OCI-LY1 (cell line): ENCODE results near the gene AFP.

Source experiments
- H2AFZ ChIP-seq: fragments of 200-600 bp; sonication (generic), shearing (Covaris generic); 2 replicates; pipeline ENCODE4 v1.6.0; 2014; ENCODE audit warnings: antibody characterized with exemption, mild to moderate bottlenecking, low read length
- H3F3A ChIP-seq: fragments of 200-600 bp; sonication (generic), shearing (Covaris generic); 2 replicates; pipeline ENCODE4 v1.6.0; 2014; ENCODE audit warnings: mild to moderate bottlenecking, antibody characterized with exemption, low read length, moderate library complexity; ENCODE audit not compliant: insufficient read depth
- H3K27ac ChIP-seq: fragments of 200-600 bp; sonication (generic); 2 replicates; pipeline ENCODE4 v1.5.1; 2014; ENCODE audit warnings: low read length, mixed run types, mild to moderate bottlenecking, low read depth; ENCODE audit not compliant: poor library complexity, severe bottlenecking
- H3K27me3 ChIP-seq: fragments of 200-600 bp; sonication (generic); 2 replicates; pipeline ENCODE4 v1.6.0; 2014; ENCODE audit warnings: antibody characterized with exemption, mild to moderate bottlenecking, low read length, moderate library complexity; ENCODE audit not compliant: insufficient read depth
- H3K36me3 ChIP-seq: fragments of 200-600 bp; sonication (generic); 2 replicates; pipeline ENCODE4 v1.6.1; 2014; ENCODE audit warnings: mild to moderate bottlenecking, antibody characterized with exemption, low read length, moderate library complexity, mixed read lengths; ENCODE audit not compliant: insufficient read depth
- H3K4me1 ChIP-seq: fragments of 200-600 bp; sonication (generic); 2 replicates; pipeline ENCODE4 v1.5.1; 2014; ENCODE audit warnings: mild to moderate bottlenecking, low read length, moderate library complexity; ENCODE audit not compliant: insufficient read depth, severe bottlenecking
- H3K4me2 ChIP-seq: fragments of 200-600 bp; sonication (generic), shearing (Covaris generic); 2 replicates; pipeline ENCODE4 v1.6.1; 2014; ENCODE audit warnings: low read length
- H3K4me3 ChIP-seq: fragments of 200-600 bp; sonication (generic); 2 replicates; pipeline ENCODE4 v1.5.1; 2014; ENCODE audit warnings: low read length, low read depth, mild to moderate bottlenecking, mixed read lengths; ENCODE audit not compliant: poor library complexity, severe bottlenecking
- H3K79me2 ChIP-seq: fragments of 200-600 bp; shearing (Covaris generic); 2 replicates; pipeline ENCODE4 v1.6.1; 2016; ENCODE audit warnings: mixed run types, low read length, mixed read lengths; ENCODE audit not compliant: insufficient read depth
- H3K9ac ChIP-seq: fragments of 200-600 bp; sonication (generic), shearing (Covaris generic); 2 replicates; pipeline ENCODE4 v1.6.1; 2014; ENCODE audit warnings: mild to moderate bottlenecking, low read length, mixed read lengths
- H3K9me2 ChIP-seq: fragments of 200-600 bp; sonication (generic), shearing (Covaris generic); 2 replicates; pipeline ENCODE4 v1.6.1; 2014; ENCODE audit warnings: low read depth, mild to moderate bottlenecking, low read length, mixed read lengths
- H3K9me3 ChIP-seq: fragments of 200-600 bp; shearing (Covaris generic); 2 replicates; pipeline ENCODE4 v1.6.1; 2014; ENCODE audit warnings: low read length, mixed read lengths
- H4K20me1 ChIP-seq: fragments of 200-600 bp; sonication (generic), shearing (Covaris generic); 2 replicates; pipeline ENCODE4 v1.6.0; 2016; ENCODE audit warnings: mild to moderate bottlenecking, low read length; ENCODE audit not compliant: insufficient read depth
- EZH2 ChIP-seq: fragments of 200-600 bp; sonication (generic), shearing (Covaris generic); IDR thresholded peaks from 2 replicates; pipeline ENCODE4 v1.8.0; 2017; ENCODE audit warnings: borderline replicate concordance, mixed run types, mild to moderate bottlenecking, antibody characterized with exemption, low read length, moderate library complexity, mixed read lengths
- TF ChIP-seq, protein P1 (sequence below): fragments of 200-600 bp; sonication (generic), shearing (Covaris generic); IDR thresholded peaks from 2 replicates; pipeline ENCODE4 v1.5.1; 2017; ENCODE audit warnings: mild to moderate bottlenecking, antibody characterized with exemption, low read length, moderate library complexity, mixed read lengths

AFP gene

DNA sequence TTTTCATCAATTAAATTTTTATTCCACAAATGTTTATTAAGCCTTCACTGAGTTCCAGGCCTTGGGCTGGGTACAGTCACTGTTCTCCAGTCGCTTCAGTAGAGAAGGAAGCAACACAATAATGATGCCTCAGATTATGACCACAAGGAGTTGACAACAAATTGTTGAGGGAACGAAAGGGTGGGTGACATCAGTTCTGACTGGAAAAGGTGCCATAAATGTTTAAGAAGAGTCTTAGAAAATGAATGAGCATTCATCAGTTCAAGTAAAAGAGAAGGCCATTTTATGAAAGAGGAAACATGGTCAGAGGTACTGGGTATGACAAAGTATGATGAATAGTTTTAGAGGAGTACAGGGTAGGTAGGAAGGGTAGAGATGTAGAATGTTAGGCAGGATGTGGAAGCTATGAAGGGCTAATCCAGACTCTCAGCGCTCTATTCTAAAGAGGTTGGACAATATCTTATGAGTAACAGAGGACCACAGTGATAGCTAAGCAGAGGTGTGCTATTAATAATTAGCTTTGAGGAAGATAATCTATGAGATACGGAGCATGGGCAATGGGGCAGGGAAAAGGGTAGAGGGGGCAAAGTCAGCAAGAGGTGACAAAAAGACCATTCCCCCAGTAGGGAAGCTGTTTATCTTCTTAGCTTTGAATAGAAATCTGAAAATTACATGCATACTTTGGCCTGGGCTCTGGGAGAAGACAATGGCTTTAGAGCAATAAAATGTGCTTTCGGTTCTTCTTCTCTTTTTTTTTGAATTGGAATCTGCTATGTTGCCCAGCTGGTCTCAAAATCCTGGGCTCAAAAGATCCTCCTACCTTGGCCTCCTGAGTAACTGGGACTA lies 20.4 kb downstream of the AFP start:
- no peaks in the 10 kb centered on the region for H3K36me3 ChIP-seq
- H3F3A ChIP-seq, result no peaks in the 10 kb centered on the region
- H3K27ac ChIP-seq, result no peak overlapping the region
- H3K9me3 ChIP-seq, result no peaks in the 10 kb centered on the region
- no peak overlapping the region for H3K4me3 ChIP-seq
- H3K9me2 ChIP-seq, result no peaks in the 10 kb centered on the region
- no peak overlapping the region for H2AFZ ChIP-seq
- H3K9ac ChIP-seq, result no peak overlapping the region
- H3K79me2 ChIP-seq, result no peaks in the 10 kb centered on the region
- H3K4me2 ChIP-seq, result no peak overlapping the region
- no peaks in the 10 kb centered on the region for H4K20me1 ChIP-seq
- no peaks in the 10 kb centered on the region for H3K27me3 ChIP-seq
- no peak for TF ChIP-seq EZH2
- TF ChIP-seq, protein P1, sequence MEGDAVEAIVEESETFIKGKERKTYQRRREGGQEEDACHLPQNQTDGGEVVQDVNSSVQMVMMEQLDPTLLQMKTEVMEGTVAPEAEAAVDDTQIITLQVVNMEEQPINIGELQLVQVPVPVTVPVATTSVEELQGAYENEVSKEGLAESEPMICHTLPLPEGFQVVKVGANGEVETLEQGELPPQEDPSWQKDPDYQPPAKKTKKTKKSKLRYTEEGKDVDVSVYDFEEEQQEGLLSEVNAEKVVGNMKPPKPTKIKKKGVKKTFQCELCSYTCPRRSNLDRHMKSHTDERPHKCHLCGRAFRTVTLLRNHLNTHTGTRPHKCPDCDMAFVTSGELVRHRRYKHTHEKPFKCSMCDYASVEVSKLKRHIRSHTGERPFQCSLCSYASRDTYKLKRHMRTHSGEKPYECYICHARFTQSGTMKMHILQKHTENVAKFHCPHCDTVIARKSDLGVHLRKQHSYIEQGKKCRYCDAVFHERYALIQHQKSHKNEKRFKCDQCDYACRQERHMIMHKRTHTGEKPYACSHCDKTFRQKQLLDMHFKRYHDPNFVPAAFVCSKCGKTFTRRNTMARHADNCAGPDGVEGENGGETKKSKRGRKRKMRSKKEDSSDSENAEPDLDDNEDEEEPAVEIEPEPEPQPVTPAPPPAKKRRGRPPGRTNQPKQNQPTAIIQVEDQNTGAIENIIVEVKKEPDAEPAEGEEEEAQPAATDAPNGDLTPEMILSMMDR, result no peak
- H3K4me1 ChIP-seq, result no peaks in the 10 kb centered on the region

DNA sequence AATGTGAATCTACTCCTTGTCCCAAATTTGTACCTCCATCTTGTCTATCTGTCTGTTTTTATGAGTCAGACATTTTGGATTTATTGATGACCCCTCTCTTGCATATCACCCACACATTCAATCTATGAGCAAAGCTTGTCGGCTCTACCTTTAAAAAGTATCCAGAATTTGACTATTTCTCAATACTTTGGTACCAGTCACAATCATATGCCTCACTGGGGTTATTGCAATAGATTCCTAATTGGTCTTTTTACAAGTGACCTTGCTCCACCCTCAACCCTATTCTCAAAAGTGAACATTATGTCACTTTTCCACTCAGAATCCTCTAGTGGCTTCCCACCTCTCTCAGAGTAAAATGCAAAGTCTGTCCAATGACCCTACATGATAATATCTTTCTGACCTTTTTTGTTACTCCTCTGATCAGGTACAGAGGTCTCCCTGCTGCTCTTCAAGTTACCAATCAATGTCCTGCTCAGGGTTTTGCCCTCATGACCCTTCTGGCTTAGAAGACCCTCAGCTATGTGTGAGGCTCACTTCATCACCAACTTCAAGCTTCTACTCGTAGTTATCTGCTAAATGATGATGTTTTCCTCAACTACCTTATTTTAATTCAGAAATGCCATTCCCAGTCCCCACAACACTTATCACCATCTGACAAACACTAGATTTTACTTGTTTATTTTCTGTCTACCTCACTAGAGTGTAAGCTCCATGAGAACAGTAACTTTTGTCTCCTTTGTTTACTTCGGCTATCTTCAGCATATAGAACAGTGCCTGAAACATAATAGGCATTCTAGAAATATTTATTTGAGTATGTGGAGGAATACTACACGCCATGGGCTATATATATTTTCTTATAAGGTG lies 22.4 kb downstream of the AFP start:
- Histone ChIP-seq H3K36me3 (no peaks in the 10 kb centered on the region), H3F3A (no peaks in the 10 kb centered on the region), H3K79me2 (no peaks in the 10 kb centered on the region), H3K27ac (no peak overlapping the region), H3K9me2 (no peaks in the 10 kb centered on the region), H3K4me2 (no peak overlapping the region), H3K9me3 (no peaks in the 10 kb centered on the region), H2AFZ (no peak overlapping the region), H3K4me3 (no peak overlapping the region), H4K20me1 (no peaks in the 10 kb centered on the region), H3K4me1 (no peaks in the 10 kb centered on the region), H3K9ac (no peak overlapping the region), H3K27me3 (no peaks in the 10 kb centered on the region)
- TF ChIP-seq EZH2, result no peak
- TF ChIP-seq, protein P1, result no peak

DNA sequence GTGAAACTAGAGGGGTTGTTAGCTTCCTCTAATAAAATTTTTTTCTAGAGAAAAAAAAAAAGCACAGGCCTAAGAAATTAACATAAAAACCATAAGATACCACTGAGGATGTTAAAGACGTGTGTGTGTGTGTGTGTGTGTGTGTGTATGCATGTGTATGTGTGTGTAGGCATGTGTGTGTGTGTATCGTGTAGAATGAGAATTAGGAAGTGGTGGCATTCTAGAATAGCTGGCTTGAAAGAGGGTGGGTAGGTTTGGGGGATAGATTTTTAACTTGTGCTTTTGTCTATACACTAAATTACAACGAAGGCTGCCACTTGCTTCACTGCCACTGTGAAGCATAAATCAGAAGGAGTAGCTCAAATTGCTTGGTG lies 23.0 kb downstream of the AFP start:
- no peak overlapping the region for H2AFZ ChIP-seq
- no peaks in the 10 kb centered on the region for H3K27me3 ChIP-seq
- H3K9ac ChIP-seq, result no peak overlapping the region
- no peak overlapping the region for H3K27ac ChIP-seq
- no peak overlapping the region for H3K4me3 ChIP-seq
- TF ChIP-seq EZH2, result no peak
- TF ChIP-seq, protein P1, result no peak
- no peaks in the 10 kb centered on the region for H3K9me2 ChIP-seq
- no peaks in the 10 kb centered on the region for H3K79me2 ChIP-seq
- no peak overlapping the region for H3K4me2 ChIP-seq
- no peaks in the 10 kb centered on the region for H3K9me3 ChIP-seq
- no peaks in the 10 kb centered on the region for H3F3A ChIP-seq
- H3K36me3 ChIP-seq, result no peaks in the 10 kb centered on the region
- H4K20me1 ChIP-seq, result no peaks in the 10 kb centered on the region
- H3K4me1 ChIP-seq, result no peaks in the 10 kb centered on the region
